Lung (tissue), 12 donors: ENCODE data around the gene NAV2. TPM values are rescaled to one million over a fixed set of nuclear protein-coding genes. Genes with fewer than 3 reads are reported as not detected.

Source experiments
- ATAC-seq: fragments of 200-7000 bp; cut with Tn5 transposase; one replicate; pipeline ENCODE4 v1.9.1; 2020; ENCODE audit warnings: moderate number of reproducible peaks; ENCODE audit not compliant: insufficient read depth, low FRiP score
- DNase-seq, 3 donors: peaks; one replicate each; pipeline ENCODE4 v3.0.0-alpha.2; 2013 to 2017
- H3K27ac ChIP-seq, 2 donors: one replicate each; pipeline ENCODE4 v1.5.1; 2013; ENCODE audit warnings: mild to moderate bottlenecking in 2 of 2, moderate library complexity in 2 of 2, control low read depth in 1 of 2, inconsistent platforms in 1 of 2, low read depth in 1 of 2, low read length in 1 of 2
- H3K27me3 ChIP-seq, 3 donors: one replicate each; pipeline ENCODE4 v1.5.1; 2013; ENCODE audit warnings: low read length in 2 of 3; ENCODE audit not compliant: control insufficient read depth in 3 of 3, insufficient read depth in 3 of 3
- H3K36me3 ChIP-seq, 4 donors: one replicate each; pipeline ENCODE4 v1.5.1; 2013; ENCODE audit warnings: low read length in 4 of 4, mild to moderate bottlenecking in 1 of 4, moderate library complexity in 1 of 4; ENCODE audit not compliant: control insufficient read depth in 4 of 4, insufficient read depth in 4 of 4
- H3K4me1 ChIP-seq, 5 donors: one replicate each; pipeline ENCODE4 v1.5.1; 2013; ENCODE audit warnings: low read length in 5 of 5, mild to moderate bottlenecking in 2 of 5, moderate library complexity in 1 of 5; ENCODE audit not compliant: control insufficient read depth in 5 of 5, insufficient read depth in 5 of 5
- H3K4me3 ChIP-seq: one replicate; pipeline ENCODE4 v1.5.1; 2013; ENCODE audit warnings: mild to moderate bottlenecking, control low read depth, moderate library complexity
- H3K9ac ChIP-seq, 2 donors: one replicate each; pipeline ENCODE4 v1.5.1; 2013; ENCODE audit warnings: low read length in 2 of 2, control low read depth in 1 of 2; ENCODE audit not compliant: insufficient read depth in 1 of 2
- H3K9me3 ChIP-seq, 4 donors: one replicate each; pipeline ENCODE4 v1.5.1; 2013; ENCODE audit warnings: low read length in 3 of 4, mild to moderate bottlenecking in 1 of 4, moderate library complexity in 1 of 4; ENCODE audit not compliant: control insufficient read depth in 4 of 4, insufficient read depth in 3 of 4
- CTCF ChIP-seq: IDR thresholded peaks from 2 replicates; pipeline ENCODE4 v1.5.1; 2012; ENCODE audit warnings: mild to moderate bottlenecking; ENCODE audit errors: control extremely low read depth, extremely low read depth
- WGBS, 2 donors: extraction: QIAGEN DNeasy Blood & Tissue Kit; methylation state at CpG; one replicate each; pipeline ENCODE4 v1.1.7; 2013; 5-methylcytosine and 5-hydroxymethylcytosine counted together
- polyA plus RNA-seq, 2 donors: library from polyadenylated mRNA; stranded (reverse); fragments of 200-250 nt; gene quantifications; one replicate each; pipeline ENCODE4 v1.2.1, GENCODE V29; 2013
- total RNA-seq, 2 donors: library from RNA; depleted of rRNA in 1 of 2; stranded (reverse); fragments of >200 nt in 1 of 2; gene quantifications; one replicate each; pipeline ENCODE4 v1.2.1, GENCODE V29; 2014 to 2021
- donor health status: control.
- donor health status: control.
- donor health status: Bipolar disorder and iron deficiency.
- donor health status: healthy.
- donor health status: DM: yes; HTN: yes; CAD: no.

NAV2 gene
- total and polyA plus RNA-seq, 4 donors, result 6.8 to 47.9 (median 20.2) TPM

GRCh38 chr11:19730373-19730772 is 17.7 kb downstream of the NAV2 start:
- H3K4me1 ChIP-seq, result peaks cover 0 to 25% (median 7%) of the 10 kb centered on the region in 5 donors
- H3K36me3 ChIP-seq, result no peaks in the 10 kb centered on the region
- DNase-seq (peak in 1 of 3 donors; percentile 38), ATAC-seq (no peak)
- no peaks in the 10 kb centered on the region for H3K27me3 ChIP-seq
- TF ChIP-seq CTCF, result no peak
- peak overlapping the region in 1 of 2 donors; percentile 38 for H3K27ac ChIP-seq
- WGBS, 2 donors, result 90 to 94% methylated on average over 11 of the region's 11 CpGs
- no peak overlapping the region for H3K4me3 ChIP-seq
- H3K9ac ChIP-seq, result no peak overlapping the region
- no peaks in the 10 kb centered on the region for H3K9me3 ChIP-seq

DNA sequence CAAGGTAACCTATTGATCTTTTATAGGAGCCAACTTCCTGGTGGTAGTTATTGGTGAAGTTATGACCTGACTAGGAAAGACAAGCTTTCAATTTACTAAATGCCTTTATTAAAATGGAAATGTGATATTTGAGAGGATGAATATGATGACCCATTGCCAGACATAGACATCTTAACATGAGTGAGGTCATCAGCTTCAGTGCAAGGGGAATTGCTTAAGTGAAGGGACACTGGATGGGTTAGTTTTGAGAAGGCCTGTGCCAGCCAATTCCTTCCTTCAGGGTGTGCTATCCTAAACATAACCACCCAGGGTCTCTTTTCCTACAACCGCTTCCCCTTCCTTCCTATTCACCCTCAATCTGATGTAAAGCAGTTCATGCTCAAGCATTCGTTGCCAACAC is 21.5 kb downstream of the NAV2 start:
- no peak overlapping the region for H3K4me3 ChIP-seq
- H3K4me1 ChIP-seq, result peaks cover 0 to 16% (median 3%) of the 10 kb centered on the region in 5 donors
- ATAC-seq (no peak), DNase-seq (no peak)
- no peak overlapping the region for H3K9ac ChIP-seq
- no peaks in the 10 kb centered on the region for H3K9me3 ChIP-seq
- no peak for TF ChIP-seq CTCF
- H3K27ac ChIP-seq, result no peak overlapping the region
- 88 to 94% methylated on average over 2 of the region's 2 CpGs for WGBS, 2 donors
- no peaks in the 10 kb centered on the region for H3K36me3 ChIP-seq
- no peaks in the 10 kb centered on the region for H3K27me3 ChIP-seq

DNA sequence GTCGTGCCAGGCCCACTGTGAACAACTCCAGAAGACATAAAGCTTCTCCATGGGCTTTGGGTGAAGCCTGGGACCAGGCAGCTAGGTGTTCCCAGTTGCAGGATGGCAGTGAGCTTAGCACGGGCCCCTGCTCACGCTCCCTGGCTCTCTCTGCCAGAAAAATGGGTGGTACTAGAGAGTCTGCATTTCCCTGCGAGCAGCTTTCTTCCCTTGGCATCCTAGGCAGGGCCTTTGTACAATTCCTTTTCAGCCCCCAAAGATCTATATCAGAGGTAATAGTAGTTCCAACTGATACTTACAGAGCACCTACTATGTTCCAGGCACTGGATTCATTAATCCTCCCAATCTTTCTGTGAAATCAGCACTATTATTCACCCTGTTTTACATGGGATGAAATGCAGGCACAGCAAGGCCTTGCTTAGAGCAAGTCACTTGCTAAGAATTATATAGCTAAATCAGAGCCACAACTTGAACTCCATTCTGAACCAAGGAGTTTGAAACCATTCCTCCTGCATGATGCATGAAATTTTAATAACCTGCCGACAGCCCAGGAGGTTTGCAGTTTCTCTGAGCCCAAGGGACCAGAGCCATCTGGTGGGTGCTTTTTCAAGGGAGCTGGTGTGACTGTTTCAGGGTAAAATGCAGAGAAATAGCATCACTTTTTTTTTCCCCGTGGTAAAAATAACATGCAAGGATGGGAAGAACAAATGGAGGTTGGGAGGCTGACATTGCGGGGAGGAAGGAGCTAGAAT is 22.7 kb downstream of the NAV2 start:
- DNase-seq (peak in 1 of 3 donors; percentile 31), ATAC-seq (no peak)
- Histone ChIP-seq H3K4me3 (no peak overlapping the region), H3K36me3 (no peaks in the 10 kb centered on the region), H3K4me1 (peaks cover 0 to 20% (median 5%) of the 10 kb centered on the region in 5 donors), H3K9me3 (no peaks in the 10 kb centered on the region), H3K27ac (peak overlapping the region in 1 of 2 donors; percentile 26), H3K27me3 (no peaks in the 10 kb centered on the region), H3K9ac (no peak overlapping the region)
- 84 to 88% methylated on average over 7 of the region's 7 CpGs for WGBS, 2 donors
- no peak for TF ChIP-seq CTCF
